GM18951 (cell line): ENCODE measurements around the gene PLCB1.
"Not testable (repeated sequence)": the region's sequence is repeated elsewhere in the genome, so short reads cannot be mapped to it uniquely, and the experiment has no call there.

Source experiments
- POLR2A ChIP-seq: IDR thresholded peaks from 4 replicates; pipeline ENCODE4 v1.6.1; 2011; ENCODE audit warnings: mild to moderate bottlenecking; ENCODE audit not compliant: insufficient read length, insufficient read depth; ENCODE audit errors: extremely low read depth
- in situ Hi-C: fragments of 300-500 bp; cut with MboI; formaldehyde crosslinking; loops from one replicate; pipeline ENCODE4 v1.12.0; 2022; ENCODE audit warnings: low sequenced_read_pairs, mixed read lengths, inconsistent platforms; ENCODE audit not compliant: unreplicated experiment

PLCB1 gene

DNA sequence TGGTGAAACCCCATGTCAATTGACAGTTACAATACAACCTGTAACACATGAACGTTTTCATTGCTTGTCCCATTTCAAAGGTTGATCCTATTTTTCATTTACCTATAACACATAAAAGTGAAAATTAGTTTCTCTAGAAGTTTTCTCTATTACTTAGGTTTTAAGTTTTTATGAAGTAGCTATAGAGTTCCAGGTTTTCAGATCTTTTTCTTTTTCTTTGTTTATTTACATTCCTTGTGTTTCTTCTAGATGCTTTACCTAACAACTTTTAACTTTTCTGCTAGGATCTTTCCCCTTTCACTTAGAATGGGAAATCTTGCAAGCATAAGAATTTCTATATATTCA lies 232.6 kb downstream of the PLCB1 start:
- in situ Hi-C loops, result no loop called here

DNA sequence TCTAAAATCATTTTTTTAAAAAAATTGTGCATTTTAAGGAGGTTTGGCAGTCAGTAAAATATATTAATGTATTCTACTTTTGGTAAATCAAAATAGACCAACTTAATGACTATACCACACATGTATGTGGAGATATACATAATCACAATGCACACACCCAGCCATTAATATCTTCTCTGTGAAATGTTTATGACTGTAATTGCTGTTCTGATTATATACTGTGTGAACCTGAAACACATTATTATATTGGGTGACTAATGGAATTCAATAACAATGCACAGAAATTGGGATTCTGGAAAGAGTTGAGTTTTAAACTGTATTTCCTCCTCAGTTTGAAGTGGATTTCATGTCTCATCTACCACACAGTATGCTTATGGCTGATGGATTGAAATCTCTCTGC lies 233.6 kb downstream of the PLCB1 start:
- in situ Hi-C loops, result no loop called here
- TF ChIP-seq POLR2A, result no peak

More for the DNA sequence above, 232.6 kb downstream of the PLCB1 start:
- TF ChIP-seq POLR2A, result no peak

- TF ChIP-seq POLR2A, result no peak
- in situ Hi-C loops, result no loop called here
Observed at GRCh38 chr20:8366303-8366923, 234.3 kb downstream of the PLCB1 start.

DNA sequence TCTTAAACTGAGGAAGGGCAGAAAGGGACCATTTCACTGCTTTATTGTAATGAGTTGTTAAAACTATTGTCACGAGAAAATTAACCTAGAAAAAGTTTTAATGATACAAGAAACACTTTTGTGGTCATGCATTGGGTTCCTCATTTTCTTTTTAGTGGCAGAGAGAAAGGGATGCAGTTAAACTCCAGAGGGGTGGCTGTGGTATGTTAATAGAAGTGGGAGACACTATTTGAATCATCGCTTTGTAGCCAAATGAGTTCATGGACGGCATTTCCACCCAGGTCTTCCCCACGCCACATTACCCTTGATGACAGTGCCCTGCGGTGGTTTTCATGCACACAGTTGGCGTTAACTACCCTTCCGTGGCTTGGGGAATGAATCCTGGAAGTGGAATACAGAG lies 235.6 kb downstream of the PLCB1 start:
- in situ Hi-C loops, result no loop called here
- no peak for TF ChIP-seq POLR2A

GRCh38 chr20:8368670-8369069 lies 236.6 kb downstream of the PLCB1 start:
- no peak for TF ChIP-seq POLR2A
- in situ Hi-C loops, result no loop called here

DNA sequence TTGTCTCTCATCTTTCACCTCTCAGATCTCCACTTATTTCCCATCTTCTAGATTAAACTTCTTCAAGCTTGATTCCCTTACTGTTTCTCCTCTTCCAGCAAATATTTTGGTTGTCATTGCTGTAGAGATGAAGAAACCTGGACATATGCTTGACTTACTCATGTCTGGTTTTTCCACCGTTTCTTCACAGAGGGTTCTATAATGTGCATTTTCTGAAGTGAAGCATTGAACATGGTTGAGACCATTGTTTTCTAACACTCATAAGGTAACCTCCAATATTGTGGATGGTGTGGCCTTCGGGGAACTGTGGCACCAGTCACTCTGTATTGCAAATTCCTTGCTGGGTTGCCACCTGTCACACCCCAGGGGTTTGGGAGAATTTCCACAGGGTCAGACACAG lies 237.2 kb downstream of the PLCB1 start:
- no peak for TF ChIP-seq POLR2A
- in situ Hi-C loops, result no loop called here

- TF ChIP-seq POLR2A, result no peak
Observed at GRCh38 chr20:8370774-8371173, 238.7 kb downstream of the PLCB1 start.

GRCh38 chr20:8372824-8373380 lies 240.8 kb downstream of the PLCB1 start:
- TF ChIP-seq POLR2A, result no peak
- in situ Hi-C loops, result no loop called here

More at GRCh38 chr20:8370774-8371173, 238.7 kb downstream of the PLCB1 start:
- in situ Hi-C loops, result no loop called here

- in situ Hi-C loops, result no loop called here
- TF ChIP-seq POLR2A, result no peak
Observed at GRCh38 chr20:8373579-8373978, 241.5 kb downstream of the PLCB1 start.

DNA sequence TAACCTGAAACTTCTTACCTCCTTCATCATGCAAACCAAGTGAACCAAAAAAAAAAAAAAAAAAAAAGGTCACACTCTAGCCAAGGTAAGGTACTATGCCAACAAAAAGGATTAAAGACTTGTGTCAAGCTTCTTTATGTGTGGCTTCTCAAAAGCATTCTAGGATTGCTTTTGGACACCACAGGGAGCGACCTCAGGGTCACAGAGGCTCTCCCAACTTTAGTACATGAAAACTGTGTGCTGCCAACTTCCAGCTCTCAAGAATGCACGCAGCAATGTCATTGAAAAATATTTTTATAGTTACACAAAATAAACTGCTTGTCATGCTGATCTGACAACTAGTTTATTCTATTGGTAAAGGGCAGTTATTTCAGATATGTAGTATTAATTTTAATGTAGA lies 243.8 kb downstream of the PLCB1 start:
- no peak for TF ChIP-seq POLR2A
- in situ Hi-C loops, result no loop called here

DNA sequence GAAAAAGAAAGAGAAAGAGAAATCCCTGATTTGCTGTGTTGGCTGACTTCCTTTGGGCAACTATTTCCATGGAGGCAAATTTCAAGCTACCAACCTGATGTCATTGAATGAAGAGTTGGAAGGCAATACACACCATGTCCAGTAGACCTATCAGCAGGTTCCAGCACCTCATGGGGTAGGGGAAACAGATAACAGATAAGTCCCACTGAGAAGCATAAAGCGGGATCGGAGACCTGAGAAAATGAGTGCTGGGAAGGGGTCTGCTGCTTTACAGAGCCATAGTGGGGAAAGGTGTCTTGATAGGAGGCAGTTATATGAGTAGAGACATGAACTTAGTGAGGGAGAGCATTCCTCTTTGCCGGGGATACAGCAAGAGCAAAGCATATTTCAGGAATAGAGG lies 244.9 kb downstream of the PLCB1 start:
- no peak for TF ChIP-seq POLR2A
- in situ Hi-C loops, result no loop called here

GRCh38 chr20:8379125-8379524 lies 247.1 kb downstream of the PLCB1 start:
- in situ Hi-C loops, result not testable (repeated sequence)

DNA sequence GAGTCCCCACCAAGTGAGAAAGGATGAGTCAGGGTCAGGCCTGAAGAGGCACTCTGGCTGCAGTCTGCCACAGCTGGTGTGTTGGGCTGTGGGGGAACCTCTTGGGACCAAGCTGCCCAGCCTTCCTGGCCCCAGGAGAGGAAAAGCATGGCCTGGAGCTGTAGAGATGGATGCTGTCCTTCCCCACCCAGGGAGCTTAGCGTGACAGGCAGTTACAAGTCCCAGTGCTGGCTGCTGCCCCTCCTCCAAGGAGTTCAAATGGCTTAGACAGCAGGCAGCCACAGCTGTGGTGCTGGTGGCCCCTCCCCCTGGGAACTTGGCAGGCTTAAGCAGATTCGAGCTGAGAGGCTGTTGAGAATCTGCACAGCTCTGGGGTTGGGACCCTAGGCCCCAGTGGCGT lies 253.2 kb downstream of the PLCB1 start:
- TF ChIP-seq POLR2A, result no peak
- in situ Hi-C loops, result no loop called here

GRCh38 chr20:8386991-8387390 lies 254.9 kb downstream of the PLCB1 start:
- no peak for TF ChIP-seq POLR2A
- in situ Hi-C loops, result no loop called here

DNA sequence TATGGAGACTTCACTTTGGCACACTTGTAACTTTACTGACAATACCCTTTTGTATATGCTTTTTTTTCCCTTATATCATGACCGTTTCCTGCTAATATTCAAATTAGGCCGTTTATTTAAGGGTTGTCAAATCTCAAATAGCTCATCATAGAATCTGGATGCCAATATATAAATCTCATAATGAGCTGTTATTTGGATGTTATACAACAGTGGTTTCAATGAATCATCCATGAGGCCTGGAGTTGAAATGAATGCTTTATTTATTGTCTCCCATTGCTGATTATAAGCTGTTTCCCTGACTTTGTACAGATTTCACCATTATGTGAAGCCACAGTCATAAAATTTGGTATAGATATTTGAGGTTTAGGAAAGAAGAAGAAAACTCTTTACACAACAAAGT lies 256.1 kb downstream of the PLCB1 start:
- TF ChIP-seq POLR2A, result no peak
- in situ Hi-C loops, result no loop called here
